HepG2 (cell line): Measurements from ENCODE around the gene TMEM217. TPM values are rescaled to one million over a fixed set of nuclear protein-coding genes. Genes with fewer than 3 reads are reported as not detected.

Source experiments
- FOXA3 ChIP-seq: IDR thresholded peaks from 2 replicates; pipeline ENCODE4 v1.6.1; 2016; ENCODE audit warnings: missing genetic modification reagents, missing compliant biosample characterization
- HCFC1 ChIP-seq: fragments of 150-350 bp; IDR thresholded peaks from 2 replicates; pipeline ENCODE4 v1.6.1; 2014; ENCODE audit warnings: low read depth, low read length
- MXD4 ChIP-seq: IDR thresholded peaks from 2 replicates; pipeline ENCODE4 v1.6.1; 2016; ENCODE audit warnings: mild to moderate bottlenecking, missing biosample characterization, missing genetic modification reagents
- PAX8 ChIP-seq: sonication (generic); formaldehyde crosslinking; IDR thresholded peaks from 2 replicates; pipeline ENCODE4 v1.8.0; 2022; ENCODE audit warnings: mild to moderate bottlenecking, missing genetic modification reagents, borderline replicate concordance
- POLR2A ChIP-seq, 2 experiments: IDR thresholded peaks; 2 replicates each; pipeline ENCODE4 v1.6.1; 2011; ENCODE audit warnings: low read depth in 2 of 2, low read length in 2 of 2, mild to moderate bottlenecking in 1 of 2, moderate library complexity in 1 of 2; ENCODE audit not compliant: insufficient read depth in 1 of 2
- PRDM15 ChIP-seq: sonication (generic); formaldehyde crosslinking; IDR thresholded peaks from 2 replicates; pipeline ENCODE4 v1.4.0; 2020; ENCODE audit warnings: missing genetic modification reagents
- PREB ChIP-seq: sonication (generic); formaldehyde crosslinking; IDR thresholded peaks from 2 replicates; pipeline ENCODE4 v1.4.0; 2020; ENCODE audit warnings: missing genetic modification reagents
- SIX1 ChIP-seq: sonication (generic); formaldehyde crosslinking; IDR thresholded peaks from 2 replicates; pipeline ENCODE4 v1.4.0; 2020; ENCODE audit warnings: missing genetic modification reagents, borderline replicate concordance
- ZNF121 ChIP-seq: sonication (generic); formaldehyde crosslinking; IDR thresholded peaks from 2 replicates; pipeline ENCODE4 v1.5.0; 2020; ENCODE audit warnings: mild to moderate bottlenecking, missing genetic modification reagents
- ZNF160 ChIP-seq: sonication (generic); formaldehyde crosslinking; IDR thresholded peaks from 2 replicates; pipeline ENCODE4 v1.8.0; 2022; ENCODE audit warnings: mild to moderate bottlenecking, inconsistent platforms, missing genetic modification reagents
- ZNF280D ChIP-seq: sonication (generic); formaldehyde crosslinking; IDR thresholded peaks from 2 replicates; pipeline ENCODE4 v1.5.1; 2020; ENCODE audit warnings: mild to moderate bottlenecking, missing genetic modification reagents
- ZNF281 ChIP-seq: sonication (generic); formaldehyde crosslinking; IDR thresholded peaks from 2 replicates; pipeline ENCODE4 v1.4.0; 2020; ENCODE audit warnings: missing genetic modification reagents, borderline replicate concordance
- ZNF513 ChIP-seq: sonication (generic); formaldehyde crosslinking; conservative IDR thresholded peaks from 2 replicates; pipeline ENCODE4 v1.5.0; 2020; ENCODE audit warnings: missing genetic modification reagents
- ZNF580 ChIP-seq: IDR thresholded peaks from 2 replicates; pipeline ENCODE4 v1.6.1; 2016; ENCODE audit warnings: low read depth, borderline replicate concordance
- ZNF660 ChIP-seq: sonication (generic); formaldehyde crosslinking; IDR thresholded peaks from 2 replicates; pipeline ENCODE4 v1.5.1; 2020; ENCODE audit warnings: mild to moderate bottlenecking, low read depth, missing genetic modification reagents, borderline replicate concordance
- ZNF737 ChIP-seq: sonication (generic); formaldehyde crosslinking; IDR thresholded peaks from 2 replicates; pipeline ENCODE4 v1.5.0; 2020; ENCODE audit warnings: missing genetic modification reagents, mild to moderate bottlenecking, borderline replicate concordance
- ZNF879 ChIP-seq: sonication (generic); formaldehyde crosslinking; IDR thresholded peaks from 2 replicates; pipeline ENCODE4 v1.8.1; 2023; ENCODE audit warnings: missing genetic modification reagents
- polyA plus RNA-seq, 8 experiments: library from polyadenylated mRNA; depleted of rRNA in 3 of 8; stranded (reverse) in 7 of 8; unstranded in 1 of 8; fragments of >200 nt; fragmentation: Illumina TruSeq in 4 of 8; extraction: Trizol in 4 of 8; gene quantifications; 2 replicates each; pipeline versions ENCODE4 v1.2.1 to v1.2.3, GENCODE V29; 2011 to 2016; ENCODE audit warnings: low read depth in 4 of 8, missing spikeins in 1 of 8, mixed read lengths in 1 of 8; ENCODE audit not compliant: insufficient read depth in 1 of 8
- total RNA-seq, 5 experiments: library from RNA; depleted of rRNA; stranded (reverse); fragments of >200 nt; fragmentation: Illumina TruSeq; extraction: Trizol; gene quantifications; 2 replicates each; pipeline ENCODE4 v1.2.3, GENCODE V29; 2016; ENCODE audit warnings: low read depth in 1 of 5

The TMEM217 gene
- total and polyA plus RNA-seq, 2 of the 13 experiments (the other 11 are each of a cell fraction or from before 2014, with no cell fraction given), result 2.3 to 3.4 TPM

- TF ChIP-seq ZNF280D (CRISPR knock-in tag) (no peak), HCFC1 (no peak), ZNF580 (CRISPR knock-in tag) (peak; percentile 41; the same call in 1 of the 2 replicates), ZNF160 (CRISPR knock-in tag) (no peak), ZNF513 (CRISPR knock-in tag) (no peak), ZNF660 (CRISPR knock-in tag) (no peak), MXD4 (CRISPR knock-in tag) (no peak), FOXA3 (CRISPR knock-in tag) (peak; percentile 25; the same call in 1 of the 2 replicates), PAX8 (CRISPR knock-in tag) (no peak), POLR2A (IDR thresholded peaks at IDR 0.05; ENCODE audit: insufficient read depth in 1 of 2, low read depth in 2 of 2, low read length in 2 of 2) (no peak), SIX1 (CRISPR knock-in tag) (no peak), ZNF879 (CRISPR knock-in tag) (no peak), ZNF121 (CRISPR knock-in tag) (peak; percentile 91), ZNF281 (CRISPR knock-in tag) (no peak), PREB (CRISPR knock-in tag) (no peak), ZNF737 (no peak), PRDM15 (CRISPR knock-in tag) (no peak)
Measured at GRCh38 chr6:37210313-37210968, 47.5 kb downstream of the TMEM217 start (continued).
